ENCODE data around the gene PCDHGA1. TPM values are rescaled to one million over a fixed set of nuclear protein-coding genes. Genes with fewer than 3 reads are reported as not detected.

Gene PCDHGA1
- polyA plus RNA-seq, 1 donor (not counting 4 experiments of a cell fraction or from before 2014, with no cell fraction given): 0.09 TPM

GRCh38 chr5:141532726-141533125, 202.4 kb downstream of the PCDHGA1 start:
- H2AFZ ChIP-seq (ENCODE audit: control insufficient read depth, low read length): no peak overlapping the region
- H3K9me3 ChIP-seq (ENCODE audit: control insufficient read depth, low read depth, low read length): no peaks in the 10 kb centered on the region
- H3K4me1 ChIP-seq (ENCODE audit: control insufficient read depth, extremely low read depth, insufficient read depth, low read length): peaks cover 13% of the 10 kb centered on the region
- H3K9me1 ChIP-seq (ENCODE audit: control insufficient read depth, extremely low read depth, insufficient read depth, low read length): no peaks in the 10 kb centered on the region
- DNase-seq (ENCODE audit: low read depth, low spot score) (no peak), FAIRE-seq (no peak)
- dilution Hi-C loops (cut with MboI; ENCODE audit: extremely low pct_ligation_motif_present, low sequenced_read_pairs): no loop called here
- TF ChIP-seq EZH2 (IDR thresholded peaks at IDR 0.05; ENCODE audit: low read length) (no peak), CTCF (optimal IDR thresholded peaks at IDR 0.05 in 1 of 3, IDR thresholded peaks at IDR 0.05 in 1 of 3, conservative IDR thresholded peaks at IDR 0.05 in 1 of 3; ENCODE audit: extremely low read depth in 1 of 3, insufficient read depth in 2 of 3, low read length in 3 of 3) (no peak)
- H3K36me3 ChIP-seq (ENCODE audit: control insufficient read depth in 2 of 2, extremely low read depth in 1 of 2, insufficient read depth in 2 of 2, low read length in 2 of 2): peaks cover 12 to 18% of the 10 kb centered on the region in 2 experiments
- H3K9ac ChIP-seq (ENCODE audit: control insufficient read depth, extremely low read depth, insufficient read depth, low read length): no peak overlapping the region
- H4K20me1 ChIP-seq (ENCODE audit: control insufficient read depth, extremely low read depth, insufficient read depth, low read length): no peaks in the 10 kb centered on the region
- H3K4me3 ChIP-seq (ENCODE audit: control insufficient read depth in 2 of 3, extremely low read depth in 1 of 3, insufficient read depth in 2 of 3, low read depth in 1 of 3, low read length in 3 of 3): no peak overlapping the region
- H3K79me2 ChIP-seq (ENCODE audit: control insufficient read depth, insufficient read depth, low read length): no peaks in the 10 kb centered on the region
- H3K4me2 ChIP-seq (ENCODE audit: control insufficient read depth, extremely low read depth, insufficient read depth, low read depth, low read length): no peak overlapping the region
- H3K27me3 ChIP-seq (ENCODE audit: control insufficient read depth, extremely low read depth, insufficient read depth, low read length): no peaks in the 10 kb centered on the region
- H3K27ac ChIP-seq (ENCODE audit: control insufficient read depth, insufficient read depth, low read length): no peak overlapping the region

- Histone ChIP-seq H3K36me3 (ENCODE audit: control insufficient read depth in 2 of 2, extremely low read depth in 1 of 2, insufficient read depth in 2 of 2, low read length in 2 of 2) (peaks cover 11 to 12% of the 10 kb centered on the region in 2 experiments), H3K79me2 (ENCODE audit: control insufficient read depth, insufficient read depth, low read length) (no peaks in the 10 kb centered on the region), H2AFZ (ENCODE audit: control insufficient read depth, low read length) (no peak overlapping the region), H3K4me3 (ENCODE audit: control insufficient read depth in 2 of 3, extremely low read depth in 1 of 3, insufficient read depth in 2 of 3, low read depth in 1 of 3, low read length in 3 of 3) (no peak overlapping the region), H4K20me1 (ENCODE audit: control insufficient read depth, extremely low read depth, insufficient read depth, low read length) (no peaks in the 10 kb centered on the region), H3K27ac (ENCODE audit: control insufficient read depth, insufficient read depth, low read length) (no peak overlapping the region), H3K9ac (ENCODE audit: control insufficient read depth, extremely low read depth, insufficient read depth, low read length) (no peak overlapping the region), H3K4me2 (ENCODE audit: control insufficient read depth, extremely low read depth, insufficient read depth, low read depth, low read length) (no peak overlapping the region), H3K27me3 (ENCODE audit: control insufficient read depth, extremely low read depth, insufficient read depth, low read length) (no peaks in the 10 kb centered on the region), H3K9me1 (ENCODE audit: control insufficient read depth, extremely low read depth, insufficient read depth, low read length) (no peaks in the 10 kb centered on the region), H3K9me3 (ENCODE audit: control insufficient read depth, low read depth, low read length) (no peaks in the 10 kb centered on the region), H3K4me1 (ENCODE audit: control insufficient read depth, extremely low read depth, insufficient read depth, low read length) (peaks cover 8% of the 10 kb centered on the region)
- FAIRE-seq: no peak
- TF ChIP-seq CTCF (optimal IDR thresholded peaks at IDR 0.05 in 1 of 3, IDR thresholded peaks at IDR 0.05 in 1 of 3, conservative IDR thresholded peaks at IDR 0.05 in 1 of 3; ENCODE audit: extremely low read depth in 1 of 3, insufficient read depth in 2 of 3, low read length in 3 of 3): no peak
- no peak for DNase-seq (ENCODE audit: low read depth, low spot score)
- dilution Hi-C loops (cut with MboI; ENCODE audit: extremely low pct_ligation_motif_present, low sequenced_read_pairs): no loop called here
Observed at GRCh38 chr5:141533897-141534296, 203.6 kb downstream of the PCDHGA1 start.

All from keratinocyte (primary cell).